Breast epithelium (tissue), 4 donors: ENCODE measurements around the gene PATL1. TPM values are rescaled to one million over a fixed set of nuclear protein-coding genes. Genes with fewer than 3 reads are reported as not detected.

Source experiments
- DNase-seq, 2 donors: peaks; one replicate each; pipeline ENCODE4 v3.0.0-alpha.2; 2019; ENCODE audit warnings: low spot score in 2 of 2
- H3K27ac ChIP-seq, 2 donors: fragments of 200-600 bp; sonication (generic) in 1 of 2; one replicate each; pipeline ENCODE4 v1.5.1; 2016 to 2019; ENCODE audit warnings: mild to moderate bottlenecking in 1 of 2
- H3K27me3 ChIP-seq, 2 donors: fragments of 200-600 bp; sonication (generic) in 1 of 2; one replicate each; pipeline versions ENCODE4 v1.5.1 to v1.6.0; 2017 to 2019; ENCODE audit warnings: control low read depth in 1 of 2, mild to moderate bottlenecking in 1 of 2
- H3K36me3 ChIP-seq: fragments of 200-600 bp; one replicate; pipeline ENCODE4 v1.5.1; 2019
- H3K4me1 ChIP-seq, 2 donors: fragments of 200-600 bp; sonication (generic); one replicate each; pipeline ENCODE4 v1.5.1; 2016 to 2019; ENCODE audit warnings: control low read depth in 1 of 2
- H3K4me3 ChIP-seq, 3 donors: fragments of 200-600 bp; sonication (generic); 1 replicate in 2 of 3; 2 replicates in 1 of 3; pipeline ENCODE4 v1.5.1; 2016 to 2019; ENCODE audit warnings: mild to moderate bottlenecking in 3 of 3, moderate library complexity in 2 of 3
- H3K9me3 ChIP-seq, 2 donors: fragments of 200-600 bp; sonication (generic) in 1 of 2; one replicate each; pipeline ENCODE4 v1.5.1; 2016 to 2019; ENCODE audit warnings: control low read depth in 1 of 2
- POLR2A ChIP-seq: fragments of 450-650 bp; IDR thresholded peaks from one replicate; pipeline ENCODE4 v1.6.1; 2016; ENCODE audit warnings: antibody characterized with exemption, mild to moderate bottlenecking, moderate library complexity
- POLR2AphosphoS5 ChIP-seq, 3 donors: sonication (generic); formaldehyde crosslinking; IDR thresholded peaks; one replicate each; pipeline ENCODE4 v1.6.1; 2017; ENCODE audit warnings: antibody characterized with exemption in 3 of 3
- intact Hi-C: fragments of 100-400 bp; cut with DNase I; formaldehyde crosslinking; loops from one replicate; pipeline ENCODE4 v1.15.1; 2023; ENCODE audit warnings: low total_unique reads
- total RNA-seq, 3 donors: library from RNA; depleted of rRNA; stranded (reverse); fragments of >200 nt; gene quantifications; one replicate each; pipeline ENCODE4 v1.1.0, GENCODE V29; 2016
- TF ChIP-seq, protein P1 (sequence below), 3 donors: fragments of 450-650 bp; IDR thresholded peaks; one replicate each; pipeline ENCODE4 v1.5.1; 2016 to 2017; ENCODE audit warnings: antibody characterized with exemption in 3 of 3, mild to moderate bottlenecking in 3 of 3, moderate library complexity in 3 of 3

PATL1 gene
- total RNA-seq, 3 donors from 2014 or later, result 13.4 to 15.8 (median 15.2) TPM

DNA sequence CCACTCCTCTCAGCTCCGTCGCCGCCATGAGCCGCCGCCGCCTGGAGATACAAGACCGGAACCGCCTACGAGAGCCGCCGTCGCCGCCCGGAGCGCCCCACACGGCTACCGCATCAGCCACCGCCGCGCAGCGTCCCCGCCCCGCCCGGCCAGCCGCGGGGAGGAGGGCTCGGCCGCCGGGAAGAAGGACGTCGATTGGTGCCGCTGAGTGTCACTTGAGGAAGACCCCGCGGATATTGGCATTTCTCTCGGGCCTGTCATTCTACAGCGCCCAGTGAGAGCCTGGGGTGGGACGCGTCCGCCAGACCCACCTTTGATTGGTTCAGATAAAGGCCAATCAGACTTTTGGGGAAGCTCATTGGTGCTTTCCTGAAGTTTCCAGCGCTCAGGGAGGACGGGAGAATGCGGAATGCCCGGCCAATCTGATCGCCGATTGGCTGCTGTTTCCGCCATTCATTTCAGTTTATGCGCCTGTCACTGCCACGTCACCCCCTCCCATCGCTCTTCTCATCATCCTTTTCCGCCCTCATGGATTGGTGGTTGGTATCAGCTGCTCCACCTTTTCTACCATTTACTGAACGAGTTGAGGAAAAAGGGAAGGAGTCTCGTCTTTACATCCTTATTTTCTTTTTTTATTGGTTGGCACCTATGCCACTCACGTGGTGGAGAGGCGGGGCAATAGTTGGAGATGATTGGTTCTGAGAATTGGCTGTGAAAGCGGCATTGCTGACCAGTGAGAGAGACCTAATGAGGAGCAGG, 53.0 kb downstream of the PATL1 start, which contains the start of gene OSBP:
Gene OSBP (minus strand): TSS at position 138 of the 759 bp plus-strand sequence. CDS start 110 bp downstream, at position 28.
- H3K9me3 ChIP-seq, result no peaks in the 10 kb centered on the region
- H3K36me3 ChIP-seq, result no peaks in the 10 kb centered on the region
- H3K4me1 ChIP-seq, result peaks cover 0 to 29% of the 10 kb centered on the region in 2 donors
- H3K27ac ChIP-seq, result peak within 1 kb of the TSS; percentile 95 to 98
- intact Hi-C loops, result no loop called here
- peak within 1 kb of the TSS; percentile 83 to 86 (median 83) for H3K4me3 ChIP-seq
- DNase-seq, result peak; percentile 99 to 100
- H3K27me3 ChIP-seq, result no peaks in the 10 kb centered on the region
- TF ChIP-seq POLR2A, result peak; percentile 33
- TF ChIP-seq POLR2AphosphoS5 (IDR thresholded peaks at IDR 0.05), result peak; percentile 40 to 94 (median 70)
- TF ChIP-seq, protein P1, sequence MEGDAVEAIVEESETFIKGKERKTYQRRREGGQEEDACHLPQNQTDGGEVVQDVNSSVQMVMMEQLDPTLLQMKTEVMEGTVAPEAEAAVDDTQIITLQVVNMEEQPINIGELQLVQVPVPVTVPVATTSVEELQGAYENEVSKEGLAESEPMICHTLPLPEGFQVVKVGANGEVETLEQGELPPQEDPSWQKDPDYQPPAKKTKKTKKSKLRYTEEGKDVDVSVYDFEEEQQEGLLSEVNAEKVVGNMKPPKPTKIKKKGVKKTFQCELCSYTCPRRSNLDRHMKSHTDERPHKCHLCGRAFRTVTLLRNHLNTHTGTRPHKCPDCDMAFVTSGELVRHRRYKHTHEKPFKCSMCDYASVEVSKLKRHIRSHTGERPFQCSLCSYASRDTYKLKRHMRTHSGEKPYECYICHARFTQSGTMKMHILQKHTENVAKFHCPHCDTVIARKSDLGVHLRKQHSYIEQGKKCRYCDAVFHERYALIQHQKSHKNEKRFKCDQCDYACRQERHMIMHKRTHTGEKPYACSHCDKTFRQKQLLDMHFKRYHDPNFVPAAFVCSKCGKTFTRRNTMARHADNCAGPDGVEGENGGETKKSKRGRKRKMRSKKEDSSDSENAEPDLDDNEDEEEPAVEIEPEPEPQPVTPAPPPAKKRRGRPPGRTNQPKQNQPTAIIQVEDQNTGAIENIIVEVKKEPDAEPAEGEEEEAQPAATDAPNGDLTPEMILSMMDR (IDR thresholded peaks at IDR 0.05), result no peak

- peak; percentile 61 to 62 for DNase-seq
- intact Hi-C loops, result no loop called here
Measured at GRCh38 chr11:59615120-59615636, 53.7 kb downstream of the PATL1 start.

DNA sequence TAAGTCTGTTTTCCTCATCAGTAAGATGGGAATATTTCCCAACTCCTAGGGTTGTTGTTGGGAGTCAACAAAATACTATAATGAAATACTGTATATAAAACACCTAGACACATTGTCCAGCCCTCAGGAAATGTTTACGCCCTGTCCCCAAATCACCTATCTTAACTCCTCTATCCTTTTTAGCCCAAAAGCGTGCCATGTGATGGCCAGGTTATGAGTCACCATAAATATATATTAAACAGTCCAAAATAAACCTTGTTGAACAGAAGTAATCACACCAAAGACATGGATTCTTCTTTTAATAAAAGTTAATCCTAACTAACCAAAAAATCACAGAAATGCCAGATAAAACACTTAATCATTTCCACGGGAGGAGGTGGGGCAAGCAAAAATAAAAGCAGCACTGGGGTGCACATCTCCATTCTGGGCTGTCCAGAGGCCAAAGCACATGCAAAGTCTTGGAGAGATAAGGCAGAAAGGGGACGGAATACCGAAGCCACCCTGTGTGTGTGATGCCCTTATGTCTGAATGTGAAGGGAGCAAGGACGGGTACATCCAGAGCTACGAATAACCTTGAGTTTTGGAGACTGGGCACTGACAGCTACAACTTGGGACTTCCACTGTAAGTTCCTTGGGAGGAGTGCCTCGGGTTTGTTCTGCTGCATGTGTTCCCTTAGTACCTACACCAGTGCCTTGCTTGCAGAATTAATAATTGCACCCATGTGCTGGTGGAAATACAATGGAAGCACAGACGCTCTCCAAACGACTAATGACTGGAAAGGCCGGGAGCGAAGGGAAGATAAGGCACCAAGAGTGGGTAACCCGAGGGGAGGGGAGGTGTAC, 54.3 kb downstream of the PATL1 start:
- no peaks in the 10 kb centered on the region for H3K9me3 ChIP-seq
- TF ChIP-seq POLR2AphosphoS5 (IDR thresholded peaks at IDR 0.05), result no peak
- TF ChIP-seq POLR2A, result no peak
- TF ChIP-seq, protein P1 (IDR thresholded peaks at IDR 0.05), result no peak
- no peaks in the 10 kb centered on the region for H3K27me3 ChIP-seq
- no peak for DNase-seq
- peak overlapping the region; percentile 83 to 86 (median 83) for H3K4me3 ChIP-seq
- peaks cover 0 to 29% of the 10 kb centered on the region in 2 donors for H3K4me1 ChIP-seq
- intact Hi-C loops, result no loop called here
- no peaks in the 10 kb centered on the region for H3K36me3 ChIP-seq
- peak overlapping the region; percentile 95 to 98 for H3K27ac ChIP-seq

More at GRCh38 chr11:59615120-59615636, 53.7 kb downstream of the PATL1 start:
- H3K27ac ChIP-seq, result peak overlapping the region; percentile 95 to 98
- H3K4me1 ChIP-seq, result peaks cover 0 to 29% of the 10 kb centered on the region in 2 donors
- no peaks in the 10 kb centered on the region for H3K27me3 ChIP-seq
- TF ChIP-seq, protein P1 (IDR thresholded peaks at IDR 0.05), result peak in 1 of 3 donors; percentile 25
- TF ChIP-seq POLR2AphosphoS5 (IDR thresholded peaks at IDR 0.05), result no peak
- H3K36me3 ChIP-seq, result no peaks in the 10 kb centered on the region
- H3K4me3 ChIP-seq, result peak overlapping the region; percentile 83 to 86 (median 83)
- no peaks in the 10 kb centered on the region for H3K9me3 ChIP-seq

GRCh38 chr11:59611570-59612565, 57.0 kb downstream of the PATL1 start:
- peak overlapping the region in 1 of 3 donors; percentile 8 for H3K4me3 ChIP-seq
- H3K36me3 ChIP-seq, result peaks cover 8% of the 10 kb centered on the region
- no peak for TF ChIP-seq POLR2A
- TF ChIP-seq, protein P1 (IDR thresholded peaks at IDR 0.05), result no peak
- TF ChIP-seq POLR2AphosphoS5 (IDR thresholded peaks at IDR 0.05), result no peak
- no peaks in the 10 kb centered on the region for H3K27me3 ChIP-seq
- DNase-seq, result no peak
- intact Hi-C loops, result no loop called here
- H3K4me1 ChIP-seq, result peaks cover 0 to 29% of the 10 kb centered on the region in 2 donors
- H3K27ac ChIP-seq, result peak overlapping the region; percentile 23 to 44
- H3K9me3 ChIP-seq, result no peaks in the 10 kb centered on the region
